GM12878 (cell line): ENCODE measurements around the gene HERC2. TPM values are rescaled to one million over a fixed set of nuclear protein-coding genes. Genes with fewer than 3 reads are reported as not detected.

Experiments
- ATAC-seq: fragments of 200-7000 bp; cut with Tn5 transposase; 3 replicates; pipeline ENCODE4 v1.9.1; 2020; ENCODE audit warnings: mild to moderate bottlenecking, moderate library complexity
- BruUV-seq: library from RNA; stranded (reverse); fragments of 400-500 nt; replicated peaks from 2 replicates; lab custom pipeline; 2021; lab: Mats Ljungman, UMichigan
- CTCF ChIA-PET: fragments of 300-600 bp; sonication (Branson Sonifier 250); formaldehyde crosslinking; extraction: SDS; loops from one replicate; lab custom pipeline; 2021; ENCODE audit warnings: inconsistent platforms; lab: Yijun Ruan, JAX
- POLR2A ChIA-PET: fragments of 350-600 bp; formaldehyde crosslinking; extraction: SDS; loops from one replicate; lab custom pipeline; 2021; ENCODE audit warnings: inconsistent platforms; lab: Charles Lee
- RAD21 ChIA-PET: fragments of 300-600 bp; sonication (Branson Sonifier 250); formaldehyde crosslinking; loops from one replicate; lab custom pipeline; 2023; ENCODE audit warnings: antibody characterized with exemption; ENCODE audit not compliant: unreplicated experiment; lab: Charles Lee
- SMC1A ChIA-PET: fragments of 300-600 bp; sonication (Branson Sonifier 250); formaldehyde crosslinking; loops from one replicate; lab custom pipeline; 2023; ENCODE audit not compliant: unreplicated experiment, uncharacterized antibody; lab: Charles Lee
- DNase-seq: peaks from one replicate; pipeline ENCODE4 v3.0.0-alpha.2; 2011; ENCODE audit warnings: low read depth, low spot score
- FAIRE-seq: peaks from 3 replicates; lab custom pipeline; 2011; peaks lifted over from hg19 to GRCh38; lab: Jason Lieb, UNC
- H2AFZ ChIP-seq: 2 replicates; pipeline ENCODE4 v1.6.0; 2011; ENCODE audit warnings: low read depth, low read length, control low read depth; ENCODE audit not compliant: control insufficient read depth
- H3K27ac ChIP-seq: 2 replicates; pipeline ENCODE4 v1.5.1; 2011; ENCODE audit warnings: control low read depth; ENCODE audit not compliant: control insufficient read depth, insufficient read depth
- H3K27me3 ChIP-seq, 2 experiments: replicated peaks in 1 of 2; 2 replicates each; pipeline versions ENCODE4 v1.6.0 to v1.6.1; 2011; ENCODE audit warnings: low read length in 1 of 2; ENCODE audit not compliant: control insufficient read depth in 2 of 2, insufficient read depth in 2 of 2
- H3K36me3 ChIP-seq, 2 experiments: 2 replicates each; pipeline ENCODE4 v1.5.1; 2011; ENCODE audit warnings: low read length in 1 of 2; ENCODE audit not compliant: control insufficient read depth in 2 of 2, insufficient read depth in 2 of 2
- H3K4me1 ChIP-seq: 2 replicates; pipeline ENCODE4 v1.6.1; 2011; ENCODE audit warnings: mild to moderate bottlenecking, low read length, moderate library complexity, mixed read lengths; ENCODE audit not compliant: control insufficient read depth, insufficient read depth
- H3K4me2 ChIP-seq: 2 replicates; pipeline ENCODE4 v1.6.0; 2011; ENCODE audit warnings: control low read depth; ENCODE audit not compliant: control insufficient read depth, insufficient read depth
- H3K4me3 ChIP-seq: fragments of 200-600 bp; sonication (generic); 2 replicates; pipeline ENCODE4 v1.5.1; 2016
- H3K79me2 ChIP-seq: 2 replicates; pipeline ENCODE4 v1.6.0; 2011; ENCODE audit warnings: low read length; ENCODE audit not compliant: control insufficient read depth, insufficient read depth
- H3K9ac ChIP-seq: 2 replicates; pipeline ENCODE4 v1.8.0; 2011; ENCODE audit warnings: low read length, control low read depth, mixed read lengths; ENCODE audit not compliant: control insufficient read depth, insufficient read depth
- H3K9me3 ChIP-seq: replicated peaks from 3 replicates; pipeline ENCODE4 v1.5.1; 2011; ENCODE audit warnings: mild to moderate bottlenecking, low read length; ENCODE audit not compliant: control insufficient read depth, insufficient read depth
- H4K20me1 ChIP-seq: 2 replicates; pipeline ENCODE4 v1.6.0; 2011; ENCODE audit not compliant: control insufficient read depth, insufficient read depth
- ATF3 ChIP-seq: IDR thresholded peaks from 2 replicates; pipeline ENCODE4 v1.6.1; 2011; ENCODE audit warnings: low read depth, mild to moderate bottlenecking, low read length, moderate library complexity, borderline replicate concordance; ENCODE audit errors: extremely low read depth
- ATF7 ChIP-seq: fragments of 450-650 bp; IDR thresholded peaks from 2 replicates; pipeline ENCODE4 v1.6.1; 2016; ENCODE audit warnings: low read depth, mild to moderate bottlenecking
- EED ChIP-seq: sonication (generic); IDR thresholded peaks from 2 replicates; pipeline ENCODE4 v1.6.1; 2016; ENCODE audit warnings: antibody characterized with exemption, low read depth
- FOXK2 ChIP-seq: fragments of 450-650 bp; IDR thresholded peaks from 2 replicates; pipeline ENCODE4 v1.6.1; 2017; ENCODE audit warnings: mild to moderate bottlenecking, moderate library complexity
- IRF4 ChIP-seq: IDR thresholded peaks from 2 replicates; pipeline ENCODE4 v1.6.1; 2011; ENCODE audit warnings: low read depth, low read length
- POLR2A ChIP-seq: IDR thresholded peaks from 2 replicates; pipeline ENCODE4 v1.6.1; 2011; ENCODE audit warnings: low read depth, mild to moderate bottlenecking, low read length
- SMAD1 ChIP-seq: fragments of 450-650 bp; IDR thresholded peaks from 2 replicates; pipeline ENCODE4 v1.6.1; 2018; ENCODE audit warnings: mild to moderate bottlenecking, low read depth; ENCODE audit not compliant: partially characterized antibody
- SMARCA5 ChIP-seq: fragments of 450-650 bp; IDR thresholded peaks from 2 replicates; pipeline ENCODE4 v1.6.1; 2017; ENCODE audit warnings: mild to moderate bottlenecking
- SMC3 ChIP-seq: IDR thresholded peaks from 2 replicates; pipeline ENCODE4 v1.6.1; 2011; ENCODE audit warnings: low read length, improper control_type of control experiment, borderline replicate concordance
- WGBS: methylation state at CpG from one replicate; pipeline ENCODE4 v1.1.6; 2016; ENCODE audit warnings: low lambda C conversion rate; ENCODE audit not compliant: insufficient replicate concordance, insufficient coverage; ENCODE audit errors: missing lambda C conversion rate; 5-methylcytosine and 5-hydroxymethylcytosine counted together
- in situ Hi-C: fragments of 300-500 bp; cut with MboI; formaldehyde crosslinking; loops from 9 replicates; pipeline ENCODE4 v1.14.3; 2018; ENCODE audit warnings: mixed read lengths
- intact Hi-C: fragments of 100-400 bp; cut with micrococcal nuclease; formaldehyde crosslinking; loops from one replicate; pipeline ENCODE4 v1.14.2; 2022; ENCODE audit not compliant: unreplicated experiment
- polyA plus RNA-seq, 11 experiments: library from polyadenylated mRNA; depleted of rRNA in 4 of 11; unstranded in 6 of 11; stranded (reverse) in 5 of 11; fragments of >200 nt; fragmentation: Nextera tagmentation in 4 of 11; fragmentation: Illumina TruSeq in 1 of 11; extraction: Ambion mirVana in 4 of 11; extraction: Trizol in 1 of 11; gene quantifications; 1 replicate in 1 of 11; 2 replicates in 10 of 11; pipeline versions ENCODE4 v1.2.1 to v1.2.3, GENCODE V29; 2011 to 2016; ENCODE audit warnings: inconsistent platforms in 2 of 11, missing spikeins in 2 of 11, low read depth in 1 of 11
- total RNA-seq, 4 experiments: library from RNA; depleted of rRNA in 3 of 4; stranded (reverse); fragments of >200 nt in 3 of 4; fragmentation: Illumina TruSeq in 1 of 4; extraction: Trizol in 1 of 4; gene quantifications; 2 replicates each; pipeline versions ENCODE4 v1.2.1 to v1.2.3, GENCODE V29; 2013 to 2021

The HERC2 gene
- total and polyA plus RNA-seq, 10 of the 15 experiments (the other 5 are each of a cell fraction or from before 2014, with no cell fraction given): 6.1 to 39.0 (median 24.0) TPM

GRCh38 chr15:28101983-28102441 lies 220.0 kb downstream of the HERC2 start (continued):
- TF ChIP-seq FOXK2: no peak

GRCh38 chr15:28101201-28101600 lies 220.8 kb downstream of the HERC2 start:
- ChIA-PET RAD21 (no interaction called here), POLR2A (no interaction called here), SMC1A (no interaction called here), CTCF (no interaction called here)
- TF ChIP-seq ATF3 (no peak), SMAD1 (no peak), SMARCA5 (no peak), SMC3 (no peak), ATF7 (no peak), POLR2A (no peak), IRF4 (no peak), EED (no peak)
- Histone ChIP-seq H3K4me3 (no peak overlapping the region), H2AFZ (no peak overlapping the region), H3K4me1 (no peaks in the 10 kb centered on the region; the same call in 1 of the 2 replicates), H3K27ac (no peak overlapping the region), H4K20me1 (no peaks in the 10 kb centered on the region), H3K4me2 (no peak overlapping the region), H3K79me2 (no peaks in the 10 kb centered on the region), H3K36me3 (no peaks in the 10 kb centered on the region), H3K9ac (no peak overlapping the region), H3K27me3 (peaks cover 11% of the 10 kb centered on the region in 2 experiments; a peak in 3 of 4 replicates), H3K9me3 (no peaks in the 10 kb centered on the region)
- no peak for ATAC-seq
- intact Hi-C loops: no loop called here
- FAIRE-seq: no peak
- BruUV-seq: no TSS peak
- WGBS: 32% methylated on average over 8 of the region's 8 CpGs
- in situ Hi-C loops: no loop called here
- no peak for DNase-seq
